PC-9 (cell line): ENCODE measurements around the gene KIFC3.

ENCODE experiments used
- CTCF ChIP-seq: fragments of 200-600 bp; sonication (generic); conservative IDR thresholded peaks from 2 replicates; pipeline ENCODE4 v1.6.1; 2017; ENCODE audit warnings: mixed run types, antibody characterized with exemption, mild to moderate bottlenecking, moderate library complexity
- EZH2 ChIP-seq: fragments of 200-600 bp; sonication (generic); IDR thresholded peaks from 2 replicates; pipeline ENCODE4 v1.8.0; 2017; ENCODE audit warnings: antibody characterized with exemption, low read depth

GRCh38 chr16:57738844-57739243 lies 63.4 kb downstream of the KIFC3 start:
- TF ChIP-seq CTCF (no peak), EZH2 (no peak)
